Measurements from ENCODE around the gene DCST1. TPM values are rescaled to one million over a fixed set of nuclear protein-coding genes. Genes with fewer than 3 reads are reported as not detected.

The DCST1 gene
- total and polyA plus RNA-seq, 2 donors (not counting 1 experiment from before 2014, with no cell fraction given): 0.22 TPM; not detected in 1

DNA sequence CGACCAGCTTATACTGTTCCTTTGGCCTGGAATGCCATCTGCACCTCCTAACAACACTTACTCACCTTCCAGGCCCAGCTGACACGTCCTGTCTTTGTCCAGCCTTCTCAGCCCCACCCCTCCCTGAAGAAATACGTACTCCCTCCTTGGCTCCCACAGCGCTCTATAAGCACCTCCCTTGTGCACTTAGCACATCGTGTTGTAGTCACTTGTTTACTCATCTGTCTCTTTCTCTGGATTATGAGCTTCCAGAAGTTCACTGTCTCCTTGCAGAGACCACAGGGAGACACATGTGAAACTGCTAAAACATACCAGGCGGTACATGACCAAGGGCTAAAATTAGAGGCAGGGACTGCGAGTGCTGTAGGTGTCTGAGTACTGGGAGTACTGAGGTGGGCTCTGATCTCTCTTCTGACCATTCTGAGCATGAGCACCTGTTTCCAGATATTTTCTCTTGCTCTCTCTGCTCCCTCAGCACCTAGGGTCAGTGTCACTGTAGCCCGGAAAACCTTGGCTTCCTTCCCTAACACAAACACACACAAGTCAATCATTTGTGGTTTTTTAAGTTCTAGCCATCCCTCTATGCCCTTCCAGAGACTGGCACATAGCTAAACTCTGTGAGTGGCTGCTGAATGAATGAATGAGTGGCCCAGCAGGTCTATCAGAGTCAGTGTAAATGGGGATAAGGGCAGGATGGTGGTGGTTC lies 5.1 kb downstream of the DCST1 start:
- Mint-ChIP-seq H3K27ac (no peak overlapping the region), H3K27me3 (peaks cover 19% of the 10 kb centered on the region), H3K4me1 (no peaks in the 10 kb centered on the region), H3K9me3 (ENCODE audit: insufficient read depth) (no peaks in the 10 kb centered on the region), H3K4me3 (no peak overlapping the region)
- Histone ChIP-seq H3K27me3 (replicated peaks in 1 of 4; ENCODE audit: control extremely low read depth in 1 of 4, control insufficient read depth in 3 of 4, insufficient read depth in 4 of 4, low read length in 3 of 4) (peaks cover 0 to 17% (median 0%) of the 10 kb centered on the region in 4 experiments), H3K4me2 (replicated peaks; ENCODE audit: low read depth, low read length, poor library complexity, severe bottlenecking) (no peak overlapping the region), H2AFZ (ENCODE audit: insufficient read depth, low read depth, low read length, poor library complexity, severe bottlenecking) (no peak overlapping the region), H3K9me3 (ENCODE audit: control extremely low read depth in 1 of 3, control insufficient read depth in 2 of 3, insufficient read depth in 1 of 3, low read length in 2 of 3) (no peaks in the 10 kb centered on the region), H3K27ac (ENCODE audit: low read length in 2 of 2) (no peak overlapping the region), H4K20me1 (ENCODE audit: control insufficient read depth, insufficient read depth, low read length, poor library complexity, severe bottlenecking) (no peaks in the 10 kb centered on the region), H3K4me1 (ENCODE audit: control insufficient read depth in 2 of 2, insufficient read depth in 2 of 2, low read length in 2 of 2) (no peaks in the 10 kb centered on the region), H3K36me3 (replicated peaks in 1 of 2; ENCODE audit: control extremely low read depth in 1 of 2, control insufficient read depth in 1 of 2, extremely low read depth in 1 of 2, insufficient read depth in 2 of 2, low read length in 1 of 2) (no peaks in the 10 kb centered on the region), H3K9ac (ENCODE audit: low read length) (no peak overlapping the region), H3K4me3 (ENCODE audit: control extremely low read depth in 1 of 5, extremely low read depth in 1 of 5, insufficient read depth in 1 of 5, low read depth in 2 of 5, low read length in 4 of 5) (no peak overlapping the region), H3K79me2 (ENCODE audit: control insufficient read depth, insufficient read depth, low read length) (no peaks in the 10 kb centered on the region)
- no peak for TF ChIP-seq EZH2 (IDR thresholded peaks at IDR 0.05; ENCODE audit: borderline replicate concordance, insufficient read depth, low read depth, low read length, poor library complexity, severe bottlenecking)
- TF ChIP-seq, protein P1, sequence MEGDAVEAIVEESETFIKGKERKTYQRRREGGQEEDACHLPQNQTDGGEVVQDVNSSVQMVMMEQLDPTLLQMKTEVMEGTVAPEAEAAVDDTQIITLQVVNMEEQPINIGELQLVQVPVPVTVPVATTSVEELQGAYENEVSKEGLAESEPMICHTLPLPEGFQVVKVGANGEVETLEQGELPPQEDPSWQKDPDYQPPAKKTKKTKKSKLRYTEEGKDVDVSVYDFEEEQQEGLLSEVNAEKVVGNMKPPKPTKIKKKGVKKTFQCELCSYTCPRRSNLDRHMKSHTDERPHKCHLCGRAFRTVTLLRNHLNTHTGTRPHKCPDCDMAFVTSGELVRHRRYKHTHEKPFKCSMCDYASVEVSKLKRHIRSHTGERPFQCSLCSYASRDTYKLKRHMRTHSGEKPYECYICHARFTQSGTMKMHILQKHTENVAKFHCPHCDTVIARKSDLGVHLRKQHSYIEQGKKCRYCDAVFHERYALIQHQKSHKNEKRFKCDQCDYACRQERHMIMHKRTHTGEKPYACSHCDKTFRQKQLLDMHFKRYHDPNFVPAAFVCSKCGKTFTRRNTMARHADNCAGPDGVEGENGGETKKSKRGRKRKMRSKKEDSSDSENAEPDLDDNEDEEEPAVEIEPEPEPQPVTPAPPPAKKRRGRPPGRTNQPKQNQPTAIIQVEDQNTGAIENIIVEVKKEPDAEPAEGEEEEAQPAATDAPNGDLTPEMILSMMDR (IDR thresholded peaks at IDR 0.05): no peak
- ChIA-PET POLR2A (interaction anchor here (0.6 kb wide), 2 partner anchors 47 to 713 kb away, joined by 3 to 5 read pairs; no protein-coding TSS in a partner anchor), CTCF (interaction anchor here (0.9 to 1.3 kb wide), 6 partner anchors 9 to 479 kb away, joined by 3 to 5 read pairs (median 3); partner anchors contain the start of gene ADAM15)
- no peak for DNase-seq
- intact Hi-C loops (cut with micrococcal nuclease): no loop called here
- ATAC-seq (ENCODE audit: low read depth): no peak
- whole genome bisulfite sequencing (ENCODE audit: insufficient coverage): 55% methylated on average over 8 of the region's 8 CpGs

DNA sequence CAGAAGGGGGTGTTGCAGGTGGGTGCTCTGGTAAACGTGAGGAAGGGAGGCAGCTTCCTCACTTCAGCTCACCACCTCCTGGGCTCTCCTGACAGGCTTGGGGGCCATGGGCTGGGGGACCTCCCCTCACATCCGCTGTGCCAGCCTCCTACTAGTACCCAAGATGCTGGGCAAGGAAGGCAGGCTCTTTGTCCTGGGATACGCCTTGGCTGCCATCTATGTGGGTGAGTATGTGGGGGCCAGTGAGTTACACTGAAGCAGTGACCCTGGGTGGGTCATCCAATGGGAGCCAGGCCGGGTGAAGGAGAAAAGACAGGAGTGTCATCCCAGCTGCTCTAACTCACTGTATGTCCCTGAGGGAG lies 5.7 kb downstream of the DCST1 start:
- TF ChIP-seq, protein P1 (IDR thresholded peaks at IDR 0.05): no peak
- no peak for TF ChIP-seq EZH2 (IDR thresholded peaks at IDR 0.05; ENCODE audit: borderline replicate concordance, insufficient read depth, low read depth, low read length, poor library complexity, severe bottlenecking)
- H3K4me3 Mint-ChIP-seq: no peak overlapping the region
- no peaks in the 10 kb centered on the region for H3K9me3 Mint-ChIP-seq (ENCODE audit: insufficient read depth)
- H3K9me3 ChIP-seq (ENCODE audit: control extremely low read depth in 1 of 3, control insufficient read depth in 2 of 3, insufficient read depth in 1 of 3, low read length in 2 of 3): no peaks in the 10 kb centered on the region
- H3K27me3 ChIP-seq (replicated peaks in 1 of 4; ENCODE audit: control extremely low read depth in 1 of 4, control insufficient read depth in 3 of 4, insufficient read depth in 4 of 4, low read length in 3 of 4): peaks cover 0 to 17% (median 0%) of the 10 kb centered on the region in 4 experiments
- ChIA-PET POLR2A (interaction anchor here (0.7 kb wide), 1 partner anchor 56 kb away, joined by 6 read pairs; the partner anchor contains the start of gene FLAD1), CTCF (interaction anchor here (0.9 to 1.3 kb wide), 4 partner anchors 22 to 480 kb away, joined by 3 to 4 read pairs (median 3); no protein-coding TSS in a partner anchor)
- DNase-seq: no peak
- H3K79me2 ChIP-seq (ENCODE audit: control insufficient read depth, insufficient read depth, low read length): no peaks in the 10 kb centered on the region
- H3K27ac ChIP-seq (ENCODE audit: low read length in 2 of 2): no peak overlapping the region
- H3K4me2 ChIP-seq (replicated peaks; ENCODE audit: low read depth, low read length, poor library complexity, severe bottlenecking): no peak overlapping the region
- no peaks in the 10 kb centered on the region for H3K36me3 ChIP-seq (replicated peaks in 1 of 2; ENCODE audit: control extremely low read depth in 1 of 2, control insufficient read depth in 1 of 2, extremely low read depth in 1 of 2, insufficient read depth in 2 of 2, low read length in 1 of 2)
- no peaks in the 10 kb centered on the region for H3K4me1 Mint-ChIP-seq
- no peak overlapping the region for H3K4me3 ChIP-seq (ENCODE audit: control extremely low read depth in 1 of 5, extremely low read depth in 1 of 5, insufficient read depth in 1 of 5, low read depth in 2 of 5, low read length in 4 of 5)
- H3K4me1 ChIP-seq (ENCODE audit: control insufficient read depth in 2 of 2, insufficient read depth in 2 of 2, low read length in 2 of 2): no peaks in the 10 kb centered on the region
- no peak overlapping the region for H3K27ac Mint-ChIP-seq
- intact Hi-C loops (cut with micrococcal nuclease): no loop called here
- no peaks in the 10 kb centered on the region for H4K20me1 ChIP-seq (ENCODE audit: control insufficient read depth, insufficient read depth, low read length, poor library complexity, severe bottlenecking)
- H3K27me3 Mint-ChIP-seq: peaks cover 14% of the 10 kb centered on the region
- no peak overlapping the region for H3K9ac ChIP-seq (ENCODE audit: low read length)
- no peak for ATAC-seq (ENCODE audit: low read depth)
- no peak overlapping the region for H2AFZ ChIP-seq (ENCODE audit: insufficient read depth, low read depth, low read length, poor library complexity, severe bottlenecking)
- 50% methylated on average over 2 of the region's 4 CpGs for WGBS (ENCODE audit: insufficient coverage)

Data from B cell (primary cell).